GM21360 (cell line): ENCODE results near the gene DLG1.
"Not testable (repeated sequence)": the region's sequence is repeated elsewhere in the genome, so short reads cannot be mapped to it uniquely, and the experiment has no call there.

Experiments used
- ATAC-seq: cut with Tn5 transposase; IDR thresholded peaks from one replicate; pipeline ENCODE4 v1.9.1; 2021; ENCODE audit warnings: mild to moderate bottlenecking, moderate library complexity; ENCODE audit not compliant: unreplicated experiment

DLG1 gene

DNA sequence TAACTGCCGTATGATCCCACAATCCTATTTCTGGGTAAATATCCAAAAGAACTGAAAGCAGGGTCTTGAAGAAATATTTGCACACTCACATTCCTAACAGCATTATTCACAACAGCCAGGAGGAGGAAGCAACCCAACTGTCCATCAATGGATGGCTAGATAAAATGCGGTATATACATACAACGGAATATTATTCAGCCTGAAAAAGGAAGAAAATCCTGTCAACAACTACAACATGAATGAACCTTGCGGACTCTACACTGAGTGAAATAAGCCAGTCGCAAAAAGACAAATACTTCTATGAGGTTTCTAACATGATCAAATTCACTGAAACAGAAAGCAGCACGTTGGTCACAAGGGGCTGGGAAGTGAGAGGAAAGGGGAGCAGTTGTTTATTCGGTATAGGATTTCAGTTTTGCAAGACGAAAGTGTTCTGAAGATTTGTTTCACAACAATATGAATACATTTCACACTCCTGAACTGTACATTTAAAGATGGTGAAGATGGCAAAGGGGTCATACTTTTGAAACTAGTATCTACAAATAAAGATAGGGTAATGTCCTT lies 6.2 kb downstream of the DLG1 start:
- no peak for ATAC-seq

DNA sequence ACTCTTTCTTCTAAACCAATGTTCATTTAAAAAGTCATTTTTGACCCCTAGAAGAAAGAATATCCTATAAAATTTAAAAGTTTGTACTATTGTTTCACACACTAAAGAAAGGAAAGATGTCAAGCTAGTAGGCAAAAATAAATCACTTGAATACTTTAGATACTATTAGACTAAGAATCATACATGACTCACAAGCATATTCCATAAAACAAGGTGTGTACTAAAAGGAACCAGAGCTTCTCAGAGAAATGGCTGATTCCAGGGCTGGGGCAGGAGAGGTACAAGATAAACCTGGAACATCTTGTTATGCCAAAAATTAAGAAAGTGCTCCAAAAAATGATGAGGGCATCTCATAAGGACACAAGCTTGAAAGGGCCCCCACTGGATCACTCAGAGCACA lies 8.7 kb downstream of the DLG1 start:
- no peak for ATAC-seq

DNA sequence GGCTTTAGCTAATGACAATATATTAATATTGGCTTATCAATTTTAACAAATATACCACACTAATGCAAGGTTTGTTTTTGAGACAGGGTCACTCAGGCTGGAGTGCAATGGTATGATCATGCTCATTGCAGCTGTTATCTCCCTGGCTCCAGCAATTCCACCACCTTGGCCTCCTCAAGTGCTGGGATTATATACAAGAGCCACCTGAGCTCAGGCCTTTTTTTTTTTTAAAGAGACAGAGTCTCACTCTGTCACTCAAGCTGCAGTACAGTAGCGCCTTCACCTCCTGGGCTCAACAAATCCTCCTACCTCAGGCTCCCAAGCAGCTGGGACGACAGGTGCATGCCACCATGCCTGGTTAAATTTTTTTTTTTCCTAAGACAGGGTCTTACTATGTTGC lies 11.7 kb downstream of the DLG1 start:
- ATAC-seq = no peak

DNA sequence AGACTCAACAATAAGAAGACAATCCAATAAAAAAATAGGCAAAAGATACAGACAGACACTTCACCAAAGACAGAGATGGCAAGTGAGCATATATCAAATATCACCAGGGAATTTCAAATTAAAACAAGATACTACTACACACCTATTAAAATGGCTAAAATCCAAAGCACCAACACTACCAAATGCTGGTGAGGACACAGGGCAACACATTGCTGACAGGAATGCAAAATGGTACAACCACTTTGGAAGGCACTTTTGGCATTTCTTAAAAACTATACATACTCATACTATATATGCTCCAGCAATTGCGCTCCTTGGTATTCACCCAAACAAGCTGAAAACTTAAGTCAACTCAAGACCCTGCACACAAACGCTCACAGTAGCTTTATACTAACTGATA lies 12.9 kb downstream of the DLG1 start:
- ATAC-seq = no peak

DNA sequence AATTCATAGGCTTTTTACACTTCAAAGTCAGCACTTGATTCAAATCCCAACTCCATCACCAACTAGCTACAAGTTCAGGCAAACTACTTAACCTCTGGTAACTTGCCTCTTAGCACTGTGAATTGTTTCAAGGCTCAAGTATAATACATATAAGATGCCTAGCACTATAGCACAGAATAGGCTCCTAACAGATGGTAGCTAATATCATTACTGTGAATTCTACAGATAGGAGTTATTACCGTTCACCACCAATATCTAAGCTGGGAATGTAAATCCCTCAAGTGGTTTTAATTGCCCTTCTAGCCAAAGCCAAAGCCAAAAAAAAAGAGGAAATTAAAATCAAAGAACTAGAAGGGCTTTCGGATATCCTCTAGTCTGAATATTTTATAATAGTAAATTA lies 15.4 kb downstream of the DLG1 start:
- ATAC-seq = no peak

DNA sequence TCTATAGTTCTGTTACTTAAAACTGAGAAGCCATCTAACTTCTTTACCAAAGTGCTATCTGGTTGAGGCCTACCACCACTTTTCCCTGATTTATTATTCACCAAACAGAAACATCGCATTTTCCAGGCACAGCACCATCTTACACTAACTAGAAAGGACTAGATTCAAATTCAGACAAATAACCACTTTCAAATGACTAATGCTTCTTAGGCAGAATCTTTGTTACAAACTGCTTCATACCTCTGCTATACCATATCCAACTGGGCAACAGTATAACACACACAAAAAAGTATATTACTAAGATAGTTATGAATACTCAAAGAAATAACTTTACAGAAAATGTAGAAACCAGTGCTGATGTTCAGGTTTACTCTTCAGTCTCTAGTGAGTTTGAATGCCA lies 16.6 kb downstream of the DLG1 start:
- ATAC-seq = no peak

DNA sequence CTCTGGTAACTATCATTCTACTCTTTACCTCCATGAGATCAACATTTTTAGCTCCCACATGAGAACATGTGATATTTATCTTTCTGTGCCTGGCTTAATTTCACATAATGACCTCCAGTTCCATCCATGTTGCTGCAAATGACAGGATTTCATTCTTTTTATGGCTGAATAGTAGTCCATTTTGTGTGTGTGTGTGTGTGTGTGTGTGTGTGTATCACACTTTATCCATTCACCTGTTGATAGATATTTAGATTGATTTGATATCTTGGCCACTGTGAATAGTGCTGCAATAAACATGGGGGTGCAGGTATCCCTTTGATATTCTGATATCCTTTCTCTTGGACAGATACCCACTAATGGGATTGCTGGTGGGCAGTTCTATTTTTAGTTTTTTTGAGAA lies 18.3 kb downstream of the DLG1 start:
- ATAC-seq = no peak

DNA sequence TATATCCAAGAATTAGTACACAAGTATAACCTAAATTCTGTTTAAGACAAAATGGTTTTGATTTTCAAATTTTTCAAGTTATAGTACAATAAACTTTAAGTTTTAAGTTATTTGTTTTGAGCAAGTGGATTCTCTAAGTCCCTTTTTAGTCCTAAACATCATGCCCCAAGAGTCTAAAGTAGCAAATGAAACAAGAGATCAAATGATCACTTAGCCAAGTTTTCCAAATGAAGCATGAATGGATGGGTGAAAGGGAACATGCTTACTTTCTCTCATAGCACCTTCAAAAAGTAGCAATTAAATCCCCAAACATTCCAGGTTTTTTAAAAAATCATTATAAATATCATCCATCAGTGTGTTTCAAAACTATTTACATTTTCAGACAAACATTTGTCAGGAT lies 19.5 kb downstream of the DLG1 start:
- ATAC-seq = no peak

DNA sequence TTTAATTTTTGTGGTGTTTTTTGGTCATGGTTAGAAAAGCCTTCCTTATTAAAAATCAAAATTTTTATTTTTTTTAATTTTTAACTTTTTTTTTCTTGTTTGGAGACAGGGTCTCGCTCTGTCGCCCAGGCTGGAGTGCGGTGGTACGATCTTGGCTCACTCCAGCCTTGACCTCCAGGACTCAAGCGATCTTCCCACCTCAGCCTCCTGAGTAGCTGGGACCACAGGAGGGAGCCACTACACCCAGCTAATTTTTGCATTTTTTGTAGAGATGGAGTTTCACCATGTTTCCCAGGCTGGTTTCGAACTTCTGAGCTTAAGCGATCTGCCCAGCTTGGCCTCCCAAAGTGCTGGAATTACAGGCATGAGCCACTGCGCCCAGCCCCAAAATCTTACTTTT lies 21.6 kb downstream of the DLG1 start:
- not testable (repeated sequence) for ATAC-seq

DNA sequence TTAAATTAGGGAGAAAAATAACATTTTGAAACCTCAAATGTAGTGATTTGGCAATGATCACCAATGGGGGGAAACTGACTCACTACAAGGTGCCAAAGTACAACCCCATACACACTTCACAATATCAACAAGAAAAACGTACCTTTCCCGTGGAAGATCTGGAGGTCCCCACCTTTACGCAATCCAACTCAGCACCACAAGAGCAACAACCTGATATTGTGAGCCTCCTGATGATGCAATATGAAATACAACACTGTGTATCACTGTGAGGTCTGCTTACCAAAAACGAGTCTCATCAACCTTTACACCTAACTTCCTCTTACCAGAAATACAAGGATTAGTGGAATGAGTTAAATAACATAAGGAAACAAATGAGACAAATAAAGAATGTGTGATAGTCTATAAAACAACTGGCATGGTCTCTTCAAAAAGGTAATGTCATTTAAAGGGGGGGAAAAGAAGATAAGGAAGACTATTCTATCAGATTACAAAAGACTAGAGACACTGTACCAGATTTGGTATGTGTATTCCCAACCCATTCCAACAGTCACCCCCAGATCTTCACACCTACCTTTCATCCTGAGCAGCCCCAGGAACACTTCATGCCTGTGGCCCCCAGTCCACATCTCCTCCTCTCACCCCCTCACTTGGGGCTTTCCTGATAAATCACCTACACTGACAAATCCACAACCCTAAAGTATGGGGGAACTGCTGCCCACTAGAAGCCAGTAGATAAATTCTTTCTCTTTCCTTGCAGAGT lies 27.7 kb downstream of the DLG1 start:
- no peak for ATAC-seq

DNA sequence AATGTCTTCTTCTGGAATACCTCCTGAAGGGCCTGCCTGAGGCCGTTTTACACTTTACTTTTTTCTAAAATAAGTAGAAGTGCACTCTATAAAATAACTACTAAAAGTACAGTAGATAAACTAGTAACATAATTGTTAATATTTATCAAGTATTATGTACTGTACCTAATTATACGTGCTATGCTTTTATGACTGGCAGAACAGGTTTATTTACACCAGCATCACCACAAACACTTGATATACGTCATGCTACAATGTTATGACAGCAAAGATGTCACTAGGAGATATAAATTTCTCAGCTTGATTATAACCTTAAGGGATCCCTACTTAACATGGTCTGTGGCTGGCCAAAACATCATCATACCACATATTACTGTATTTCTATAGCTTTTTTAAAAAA lies 29.4 kb downstream of the DLG1 start:
- no peak for ATAC-seq

DNA sequence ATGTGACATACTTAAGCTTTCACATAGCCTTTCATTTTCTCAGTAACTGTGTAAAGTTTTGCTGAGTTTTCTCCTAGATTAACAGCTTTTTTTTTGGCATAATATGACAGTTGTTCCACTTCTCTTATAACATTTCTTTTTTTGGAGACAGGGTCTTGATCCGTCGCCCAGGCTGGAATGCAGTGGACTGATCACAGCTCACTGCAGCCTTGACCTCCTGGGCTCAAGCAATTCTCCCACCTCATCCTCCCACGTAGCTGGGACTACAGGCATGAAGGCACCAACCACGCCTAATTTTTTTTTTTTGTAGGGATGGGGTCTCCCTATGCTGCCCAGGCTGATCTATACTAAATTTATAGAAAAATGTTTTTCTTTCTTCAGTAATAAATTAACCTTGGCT lies 30.1 kb downstream of the DLG1 start:
- no peak for ATAC-seq

DNA sequence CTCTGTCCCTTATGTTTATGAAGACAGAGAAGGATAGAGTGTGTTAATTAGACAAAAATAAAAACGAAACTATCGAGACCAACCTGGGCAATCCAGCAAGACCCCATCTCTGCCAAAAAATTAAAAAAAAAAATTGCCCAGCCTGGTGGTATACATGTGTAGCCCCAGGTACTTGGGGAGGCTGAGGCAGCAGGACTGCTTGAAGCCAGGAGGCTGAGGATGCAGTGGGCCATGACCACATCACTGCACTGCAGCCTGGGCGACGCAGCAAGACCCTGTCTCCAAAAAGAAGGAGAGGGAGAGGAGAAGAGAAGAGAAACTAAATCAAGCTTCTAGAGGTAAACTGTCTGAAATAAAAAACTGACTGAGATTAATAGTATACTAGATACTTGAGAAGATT lies 32.1 kb downstream of the DLG1 start:
- ATAC-seq = no peak

DNA sequence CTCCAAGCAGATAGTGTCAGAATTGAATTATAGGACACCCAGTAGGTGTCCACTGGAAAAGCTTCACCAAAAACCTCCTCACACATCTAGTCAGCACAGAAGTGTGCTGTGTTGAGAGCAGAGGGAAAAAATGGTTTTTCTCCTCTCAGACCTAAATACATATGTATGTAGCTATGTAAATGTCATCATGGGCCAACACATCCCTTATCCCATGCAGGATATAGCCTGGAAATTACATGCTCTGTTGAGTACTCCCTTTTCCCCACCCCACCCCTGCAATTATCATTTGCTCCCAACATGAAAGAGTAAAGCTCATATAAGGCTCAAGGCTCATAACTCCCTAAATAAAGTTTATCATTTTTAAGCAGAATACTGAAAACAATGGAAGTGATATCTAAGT lies 35.7 kb downstream of the DLG1 start:
- ATAC-seq = no peak

DNA sequence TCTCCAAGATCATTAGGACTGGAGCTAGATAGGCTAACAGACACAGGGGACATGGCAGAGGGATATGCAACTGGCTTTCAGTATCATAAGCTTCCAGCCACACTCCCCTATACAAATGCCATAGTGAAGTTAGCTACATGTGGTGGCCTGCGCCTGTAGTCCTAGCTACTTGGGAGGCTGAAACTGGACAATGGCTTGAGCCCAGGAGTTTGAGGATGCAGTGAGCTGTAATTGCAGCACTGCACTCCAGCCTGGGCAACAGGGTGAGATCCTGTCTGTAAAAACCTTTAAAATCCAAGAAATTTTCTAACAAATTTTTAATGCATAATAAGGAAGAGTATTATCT lies 37.3 kb downstream of the DLG1 start:
- no peak for ATAC-seq

DNA sequence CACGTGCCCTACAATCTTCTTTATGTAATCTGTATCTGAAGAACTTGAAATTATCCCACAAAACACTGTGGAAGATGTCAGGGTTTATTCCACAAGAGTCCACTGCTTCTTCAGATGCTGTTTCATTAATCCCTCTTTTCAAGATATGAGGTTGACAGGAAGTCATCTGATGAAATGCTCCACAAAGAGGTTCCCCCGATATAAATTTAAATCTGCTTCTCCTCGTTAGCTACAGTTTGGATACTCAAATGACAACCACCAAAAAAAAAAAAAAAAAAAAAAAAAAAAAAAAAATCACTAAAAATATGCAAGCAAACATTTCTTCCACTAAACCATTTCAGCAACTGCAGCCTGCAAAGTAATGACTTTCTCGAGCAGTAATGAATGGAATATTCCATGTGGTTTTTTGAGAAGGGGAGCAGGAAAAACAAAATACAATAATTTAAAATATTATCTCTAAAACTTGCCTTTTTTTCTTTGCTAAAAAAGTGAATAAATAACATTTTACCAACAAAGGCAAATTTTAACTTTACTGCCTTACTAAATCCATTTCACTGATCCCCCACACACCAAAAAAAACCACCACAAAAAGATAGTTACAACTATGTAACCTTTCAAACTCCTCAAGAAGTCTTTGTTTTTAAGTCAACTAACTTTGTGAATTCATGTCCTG lies 37.8 kb downstream of the DLG1 start:
- no peak for ATAC-seq

DNA sequence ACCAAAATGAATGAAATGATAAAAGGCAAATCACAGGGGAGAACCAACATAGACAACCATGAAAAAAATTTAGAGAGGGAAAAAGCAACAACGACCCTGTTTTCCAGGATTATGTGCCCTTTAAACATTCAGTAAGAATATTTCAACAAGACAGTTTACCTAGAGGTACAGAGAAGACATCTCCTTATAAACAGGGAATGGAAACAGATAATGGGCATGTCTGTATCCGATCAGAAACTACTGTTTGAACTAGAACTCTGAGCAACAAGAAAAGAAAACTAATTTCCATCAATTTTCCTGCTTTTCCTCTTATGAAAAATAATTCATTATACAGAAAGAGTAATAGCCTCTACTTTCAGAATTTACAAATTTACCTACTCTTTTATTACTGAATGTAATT lies 39.3 kb downstream of the DLG1 start:
- no peak for ATAC-seq

DNA sequence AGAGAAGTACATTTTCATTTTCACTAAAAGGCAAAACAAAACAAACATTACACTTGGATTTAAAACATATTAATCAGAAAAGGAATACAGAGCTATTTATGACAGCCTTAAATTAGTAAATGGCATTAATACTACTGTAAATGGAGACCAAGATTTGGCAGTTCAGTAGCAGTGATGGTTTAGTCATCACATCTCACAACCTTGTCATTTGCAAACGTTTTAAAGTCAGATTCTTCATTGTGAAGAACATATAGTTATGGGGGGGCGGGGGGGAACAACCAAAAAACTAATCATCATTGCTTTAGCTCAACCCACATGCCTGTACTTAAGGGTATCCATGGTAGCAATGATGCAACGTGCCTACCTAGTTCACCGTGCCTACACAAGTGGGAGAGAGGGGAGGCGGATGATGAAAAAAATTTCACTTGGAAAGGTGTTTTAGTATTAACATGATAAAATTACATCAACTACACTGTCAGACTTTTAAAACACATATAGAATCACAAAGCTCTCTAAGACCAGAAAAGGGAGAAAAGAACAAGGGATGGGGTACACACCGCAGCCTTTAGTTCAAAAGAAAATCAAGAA lies 40.1 kb downstream of the DLG1 start:
- ATAC-seq = no peak

DNA sequence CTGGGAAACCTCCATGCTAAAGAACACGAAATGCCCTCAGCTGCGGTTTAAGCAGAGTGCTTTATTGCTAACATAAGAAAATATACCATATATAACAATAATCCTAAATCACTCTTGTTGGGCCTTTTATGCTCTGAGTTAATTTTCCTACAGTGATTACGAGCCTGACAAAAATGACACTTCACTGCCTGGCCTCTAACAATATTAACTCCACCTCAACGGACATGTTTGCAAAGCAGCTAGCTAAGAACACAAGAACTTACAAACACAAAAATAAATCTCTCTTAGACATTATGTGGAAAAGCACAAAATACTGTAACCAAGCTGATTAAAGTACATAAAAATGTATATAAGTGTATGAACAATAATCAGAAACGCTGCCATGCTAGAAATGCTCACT lies 40.7 kb downstream of the DLG1 start:
- ATAC-seq = no peak

DNA sequence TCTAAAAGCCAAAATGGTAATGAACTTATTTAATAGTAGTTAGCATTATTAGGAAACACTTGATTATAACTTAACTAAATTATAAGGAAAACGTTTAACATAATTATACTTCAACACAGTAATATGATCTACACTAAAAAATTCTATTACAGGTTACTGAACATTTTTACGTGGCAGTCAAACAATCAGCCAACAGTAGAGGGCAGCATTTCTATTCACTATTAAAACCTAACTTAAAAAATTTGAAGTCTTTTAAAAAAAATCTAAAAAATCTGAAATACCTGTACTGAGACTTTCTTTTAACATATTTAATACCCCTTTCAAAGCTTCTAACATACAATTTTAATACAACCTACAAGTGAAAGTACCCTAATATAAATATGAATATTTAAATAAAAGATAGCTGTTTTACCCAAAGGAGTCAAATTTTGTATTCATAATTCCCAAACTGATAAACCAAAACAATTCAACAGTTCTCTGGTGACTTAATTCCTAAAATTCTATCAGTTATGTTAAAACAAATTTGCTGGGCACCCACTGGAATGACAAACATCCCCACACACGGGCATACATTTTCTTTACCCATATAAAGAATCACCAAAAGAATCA lies 41.5 kb downstream of the DLG1 start:
- no peak for ATAC-seq

DNA sequence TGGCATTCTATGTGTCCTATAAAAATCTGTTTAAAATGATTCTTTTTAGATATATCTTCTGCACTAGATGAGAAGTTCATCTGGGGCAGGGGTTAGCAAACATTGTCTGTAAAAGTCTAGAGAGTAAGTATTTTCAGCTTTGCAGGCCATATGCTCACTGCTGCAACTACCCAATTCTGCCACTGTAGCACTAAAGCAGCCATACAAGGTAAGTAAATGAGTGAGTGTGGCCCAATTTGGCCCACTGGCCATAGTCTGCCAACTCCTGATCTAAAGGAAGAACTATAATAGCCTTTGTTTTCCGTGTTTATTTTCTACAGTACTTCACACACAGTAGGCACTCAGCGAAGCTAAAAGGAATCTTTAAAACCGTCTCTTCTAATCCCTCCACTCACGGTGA lies 42.3 kb downstream of the DLG1 start:
- ATAC-seq = no peak
